Activated T-cell treated with anti-CD3 and anti-CD28 coated beads, Interleukin-2, amount 50 U/mL, for 1 hour (primary cell): ENCODE results near the gene FN3K.
"Not testable (repeated sequence)": the region's sequence is repeated elsewhere in the genome, so short reads cannot be mapped to it uniquely, and the experiment has no call there.

Experiments
- DNase-seq: peaks from one replicate; pipeline ENCODE4 v3.0.0-alpha.2; 2020

Gene FN3K

DNA sequence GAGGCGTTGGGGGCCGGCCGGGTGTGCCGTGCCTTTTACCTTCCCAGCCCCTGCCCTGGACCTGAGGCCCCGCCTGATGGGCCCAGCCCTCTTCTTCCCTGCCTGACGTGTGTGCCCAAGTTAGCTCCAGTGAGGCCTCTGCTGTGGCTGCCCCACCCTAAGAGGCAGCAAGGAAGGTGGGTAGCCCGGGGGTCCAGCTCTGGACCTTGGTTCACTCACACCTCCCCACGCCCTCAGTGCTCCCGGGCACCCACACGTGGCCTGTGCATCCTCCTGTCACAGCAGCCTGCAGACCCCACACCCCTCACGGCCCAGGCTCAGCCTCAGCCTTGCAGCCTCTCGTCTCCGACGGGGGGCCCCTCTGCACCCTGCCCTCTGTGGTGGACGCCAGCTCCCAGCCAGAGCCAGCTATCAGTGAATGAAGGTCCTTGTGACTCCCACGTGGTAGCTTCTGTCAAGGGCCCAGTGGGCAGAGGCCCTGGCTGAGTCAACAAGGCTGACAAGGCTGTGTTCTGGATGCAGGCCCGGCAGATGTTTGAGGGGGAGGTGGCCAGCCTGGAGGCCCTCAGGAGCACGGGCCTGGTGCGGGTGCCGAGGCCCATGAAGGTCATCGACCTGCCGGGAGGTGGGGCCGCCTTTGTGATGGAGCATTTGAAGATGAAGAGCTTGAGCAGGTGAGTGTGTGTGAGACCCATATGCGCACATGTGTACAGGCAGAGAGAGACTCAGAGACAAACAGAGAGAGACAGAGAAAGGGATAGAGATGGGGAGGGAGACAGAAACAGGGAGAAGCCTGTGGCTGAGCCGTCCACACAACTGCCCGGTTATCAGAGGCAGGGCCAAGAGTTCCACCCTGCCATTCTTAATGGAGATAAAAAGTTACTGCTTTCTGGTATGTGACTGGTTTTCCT, 2.8 kb downstream of the FN3K start:
- no peak for DNase-seq

DNA sequence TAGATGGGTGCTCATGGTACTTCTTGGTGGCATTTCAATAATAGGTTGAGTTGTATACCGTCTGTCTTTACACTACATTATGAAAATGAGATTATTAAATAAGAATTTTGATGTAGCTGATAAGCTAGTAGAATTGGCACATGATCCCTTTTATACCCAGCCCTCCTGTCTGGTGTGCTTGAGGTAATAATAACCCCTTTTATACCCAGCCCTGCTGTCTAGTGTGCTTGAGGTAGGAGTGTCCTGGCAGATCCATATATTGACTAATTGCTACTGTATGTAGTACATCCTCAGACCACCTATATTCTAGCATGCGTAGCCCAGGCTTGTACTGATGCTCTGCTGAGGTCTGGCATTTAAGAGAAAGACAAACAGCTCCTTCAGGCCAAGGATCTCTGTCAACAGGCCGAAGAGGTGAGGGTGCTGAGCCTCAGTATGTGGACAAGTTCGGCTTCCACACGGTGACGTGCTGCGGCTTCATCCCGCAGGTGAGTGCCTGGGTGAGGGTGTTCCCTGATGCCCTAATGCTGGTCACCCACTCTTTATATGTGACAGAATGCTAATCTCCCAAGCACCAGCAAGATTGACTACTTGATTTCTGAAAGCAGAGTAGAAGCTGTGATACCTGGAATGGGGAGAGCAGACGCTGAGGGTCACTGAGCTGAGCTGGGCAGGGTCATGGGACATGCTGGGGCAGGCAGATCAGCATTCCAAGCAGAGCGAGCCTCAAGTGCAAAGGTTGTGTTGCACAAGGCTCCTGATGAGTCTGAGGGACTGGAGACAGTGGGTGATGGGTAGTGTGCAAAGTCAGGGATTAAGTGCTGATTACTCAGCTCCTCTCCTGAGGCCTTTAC, 5.7 kb downstream of the FN3K start:
- DNase-seq = no peak

DNA sequence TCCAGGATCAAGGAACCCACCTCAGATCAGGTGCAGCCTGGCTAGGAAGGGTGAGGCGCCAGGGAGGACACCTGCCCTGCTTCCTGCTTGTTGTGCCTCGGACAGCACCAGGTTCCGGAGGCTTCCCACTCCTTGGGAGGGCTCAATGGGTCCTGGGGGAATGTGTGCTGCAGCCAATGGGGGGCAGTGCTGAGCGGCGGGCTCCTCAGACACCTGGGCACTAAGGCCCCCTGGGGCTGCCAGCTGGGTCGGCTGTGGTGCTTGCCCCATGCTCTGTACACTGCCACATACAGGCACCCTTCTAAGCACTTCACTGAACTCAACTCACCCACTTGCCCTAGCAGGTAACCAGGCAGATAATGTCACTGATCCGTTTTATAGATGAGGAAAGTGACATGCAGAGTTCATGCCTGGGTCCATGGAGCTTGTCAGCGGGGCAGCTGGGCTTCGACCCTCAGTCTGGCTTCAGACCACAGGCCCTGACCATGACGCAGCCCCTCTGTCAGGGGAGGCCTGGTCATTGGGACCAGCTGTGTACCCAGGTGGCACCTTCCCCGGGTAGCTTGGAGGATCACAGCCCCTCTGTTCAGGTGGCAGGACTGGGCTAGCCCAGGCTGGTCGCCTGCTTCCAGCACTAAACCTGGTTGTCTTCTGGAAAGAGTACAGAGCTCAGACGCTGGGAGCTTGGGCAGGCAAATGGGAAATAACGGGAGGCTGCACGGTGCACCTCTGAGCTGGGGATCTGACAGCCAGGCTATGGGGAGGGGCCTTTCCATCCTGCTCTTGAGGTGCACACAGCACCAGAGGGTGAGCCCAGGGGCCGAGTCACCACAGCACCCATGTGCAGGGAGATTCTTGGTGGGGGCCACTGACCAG, 8.2 kb downstream of the FN3K start:
- DNase-seq = no peak

DNA sequence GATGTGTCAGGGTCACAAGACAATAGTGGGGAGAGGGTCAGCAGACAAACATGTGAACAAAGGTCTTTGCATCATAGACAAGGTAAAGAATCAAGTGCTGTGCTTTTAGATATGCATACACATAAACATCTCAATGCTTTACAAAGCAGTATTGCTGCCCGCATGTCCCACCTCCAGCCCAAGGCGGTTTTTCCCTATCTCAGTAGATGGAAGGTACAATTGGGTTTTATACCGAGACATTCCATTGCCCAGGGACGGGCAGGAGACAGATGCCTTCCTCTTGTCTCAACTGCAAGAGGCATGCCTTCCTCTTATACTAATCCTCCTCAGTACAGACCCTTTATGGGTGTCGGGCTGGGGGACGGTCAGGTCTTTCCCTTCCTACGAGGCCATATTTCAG, 9.3 kb downstream of the FN3K start:
- not testable (repeated sequence) for DNase-seq

GRCh38 chr17:82745524-82745923, 10.1 kb downstream of the FN3K start:
- no peak for DNase-seq

DNA sequence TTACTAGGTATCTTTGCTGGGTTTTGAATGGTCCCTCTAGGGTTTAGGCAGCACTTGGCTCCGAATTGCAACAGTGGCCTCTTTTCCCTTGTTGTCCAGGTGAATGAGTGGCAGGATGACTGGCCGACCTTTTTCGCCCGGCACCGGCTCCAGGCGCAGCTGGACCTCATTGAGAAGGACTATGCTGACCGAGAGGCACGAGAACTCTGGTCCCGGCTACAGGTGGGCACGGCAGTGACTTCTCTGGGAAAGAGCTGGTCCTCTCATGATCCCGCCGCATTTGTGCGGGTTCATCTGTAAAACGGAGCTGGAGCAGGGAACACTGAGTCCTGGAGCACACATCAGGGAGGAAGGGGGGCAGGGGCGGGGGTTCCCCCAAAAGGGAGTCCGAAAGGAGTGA, 13.3 kb downstream of the FN3K start:
- DNase-seq = no peak

DNA sequence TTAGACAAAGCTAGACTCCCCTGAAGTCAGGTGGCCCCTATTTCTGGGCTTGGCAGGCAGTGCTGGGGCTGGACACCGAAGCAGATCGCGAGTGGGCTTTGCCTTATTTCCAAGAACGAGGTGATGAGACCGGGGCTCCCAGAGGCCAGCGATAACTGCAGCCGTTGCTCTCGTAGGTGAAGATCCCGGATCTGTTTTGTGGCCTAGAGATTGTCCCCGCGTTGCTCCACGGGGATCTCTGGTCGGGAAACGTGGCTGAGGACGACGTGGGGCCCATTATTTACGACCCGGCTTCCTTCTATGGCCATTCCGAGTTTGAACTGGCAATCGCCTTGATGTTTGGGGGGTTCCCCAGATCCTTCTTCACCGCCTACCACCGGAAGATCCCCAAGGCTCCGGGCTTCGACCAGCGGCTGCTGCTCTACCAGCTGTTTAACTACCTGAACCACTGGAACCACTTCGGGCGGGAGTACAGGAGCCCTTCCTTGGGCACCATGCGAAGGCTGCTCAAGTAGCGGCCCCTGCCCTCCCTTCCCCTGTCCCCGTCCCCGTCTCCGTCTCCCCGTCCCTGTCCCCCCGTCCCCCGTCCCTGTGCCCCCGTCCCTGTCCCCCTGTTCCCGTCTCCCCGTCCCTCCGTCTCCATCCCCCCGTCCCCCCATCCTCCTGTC, 15.0 kb downstream of the FN3K start:
- peak; percentile 28 for DNase-seq

DNA sequence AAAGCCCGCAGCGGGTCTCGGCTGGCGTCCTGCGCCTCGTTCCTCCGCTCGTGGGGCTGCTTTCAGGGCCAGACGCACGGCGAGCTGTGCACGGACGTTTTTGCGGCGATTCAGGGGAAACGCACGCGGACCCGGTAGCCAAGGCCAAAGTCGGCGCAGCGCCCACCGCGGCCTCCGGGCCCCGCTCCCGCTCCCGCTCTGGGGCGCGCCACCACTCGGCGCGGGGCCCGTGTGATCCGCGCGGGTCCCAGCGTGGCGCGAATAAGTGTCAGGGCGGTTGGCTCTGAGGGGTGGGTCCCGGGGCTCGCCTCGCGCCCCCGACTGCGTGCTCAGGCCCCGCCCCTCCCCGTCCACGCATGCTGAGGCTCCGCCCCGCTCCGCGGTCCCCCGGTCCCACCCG, 15.8 kb downstream of the FN3K start:
- DNase-seq = no peak

DNA sequence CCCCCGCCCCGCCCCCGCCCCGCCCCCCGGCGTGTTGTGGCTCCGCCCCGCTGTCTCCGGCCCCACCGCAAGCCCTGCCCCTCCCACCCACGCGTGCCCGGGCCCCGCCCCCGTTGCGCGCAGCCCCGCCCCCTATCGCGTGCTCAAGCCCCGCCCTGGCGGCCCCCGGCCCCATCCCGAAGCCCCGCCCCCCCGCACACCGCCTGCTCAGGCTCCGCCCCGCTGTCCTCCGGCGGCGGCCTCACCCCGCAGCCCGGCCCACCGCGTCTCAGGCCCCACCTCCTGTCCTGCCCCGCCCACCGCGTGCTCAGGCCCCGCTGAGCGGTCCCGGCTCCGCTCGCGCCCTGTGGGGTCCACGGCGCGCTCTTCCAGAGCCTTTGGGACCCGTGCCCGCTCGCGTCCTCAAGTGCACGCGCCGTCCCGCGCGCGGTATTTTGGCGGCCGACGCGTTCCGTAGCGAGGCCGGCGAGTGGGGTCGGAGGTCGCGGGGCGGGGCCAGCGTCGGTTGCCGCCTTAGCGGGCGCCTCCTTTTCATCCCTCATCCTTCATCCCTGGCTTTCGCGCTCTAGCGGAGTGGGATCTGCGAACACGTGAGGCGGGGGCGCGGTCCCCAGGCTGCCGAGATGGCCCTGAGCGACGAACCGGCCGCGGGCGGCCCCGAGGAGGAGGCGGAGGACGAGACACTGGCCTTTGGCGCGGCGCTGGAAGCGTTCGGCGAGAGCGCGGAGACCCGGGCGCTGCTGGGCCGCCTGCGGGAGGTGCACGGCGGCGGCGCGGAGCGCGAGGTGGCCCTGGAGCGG, 16.4 kb downstream of the FN3K start, which contains the start of gene TBCD:
Gene TBCD (plus strand): TSS at position 495 of the 800 bp plus-strand sequence. CDS start 129 bp downstream, at position 624.
- peak; percentile 92 for DNase-seq

DNA sequence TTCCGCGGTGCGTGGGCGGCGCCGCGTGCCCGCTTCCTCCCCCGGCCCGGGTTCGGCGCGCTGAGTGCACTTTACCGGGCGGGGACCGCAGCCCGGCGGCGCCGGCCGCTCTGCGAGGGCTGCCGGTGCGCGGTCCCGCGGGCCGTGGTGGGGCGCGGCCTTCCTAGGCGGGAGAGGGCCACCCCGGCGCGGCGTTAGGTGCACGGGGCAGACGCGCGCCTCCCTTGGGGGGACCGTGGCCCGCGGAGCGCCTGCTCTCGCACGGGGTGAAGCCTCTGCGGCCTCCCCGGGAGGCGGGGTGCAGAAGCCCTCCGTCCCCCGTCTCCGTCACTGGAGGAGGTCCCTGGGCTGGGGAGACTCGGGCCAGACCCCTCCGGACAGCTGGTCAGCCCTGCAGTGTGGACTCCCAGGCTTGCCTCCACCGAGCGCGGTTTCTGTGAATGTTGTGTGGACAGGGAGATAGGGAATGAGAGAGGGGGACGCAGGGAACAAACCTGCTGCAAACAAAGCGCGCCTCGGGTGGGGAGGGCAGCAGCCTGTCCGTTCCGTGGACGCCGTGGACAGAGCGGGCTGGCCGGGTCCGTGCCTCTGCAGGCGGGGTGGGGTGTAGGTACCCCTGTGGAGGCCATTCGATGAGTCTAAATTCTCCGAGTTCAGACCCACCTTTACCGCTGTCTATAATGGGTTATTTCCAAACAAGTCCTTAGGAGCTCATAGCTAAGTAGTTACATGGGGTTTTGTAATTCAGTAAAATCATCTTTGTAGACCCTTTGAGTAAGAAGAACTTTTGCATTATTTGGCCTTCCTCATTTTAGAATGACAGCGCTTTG, 17.2 kb downstream of the FN3K start:
- no peak for DNase-seq

GRCh38 chr17:82753201-82753464, 17.7 kb downstream of the FN3K start:
- DNase-seq = no peak

DNA sequence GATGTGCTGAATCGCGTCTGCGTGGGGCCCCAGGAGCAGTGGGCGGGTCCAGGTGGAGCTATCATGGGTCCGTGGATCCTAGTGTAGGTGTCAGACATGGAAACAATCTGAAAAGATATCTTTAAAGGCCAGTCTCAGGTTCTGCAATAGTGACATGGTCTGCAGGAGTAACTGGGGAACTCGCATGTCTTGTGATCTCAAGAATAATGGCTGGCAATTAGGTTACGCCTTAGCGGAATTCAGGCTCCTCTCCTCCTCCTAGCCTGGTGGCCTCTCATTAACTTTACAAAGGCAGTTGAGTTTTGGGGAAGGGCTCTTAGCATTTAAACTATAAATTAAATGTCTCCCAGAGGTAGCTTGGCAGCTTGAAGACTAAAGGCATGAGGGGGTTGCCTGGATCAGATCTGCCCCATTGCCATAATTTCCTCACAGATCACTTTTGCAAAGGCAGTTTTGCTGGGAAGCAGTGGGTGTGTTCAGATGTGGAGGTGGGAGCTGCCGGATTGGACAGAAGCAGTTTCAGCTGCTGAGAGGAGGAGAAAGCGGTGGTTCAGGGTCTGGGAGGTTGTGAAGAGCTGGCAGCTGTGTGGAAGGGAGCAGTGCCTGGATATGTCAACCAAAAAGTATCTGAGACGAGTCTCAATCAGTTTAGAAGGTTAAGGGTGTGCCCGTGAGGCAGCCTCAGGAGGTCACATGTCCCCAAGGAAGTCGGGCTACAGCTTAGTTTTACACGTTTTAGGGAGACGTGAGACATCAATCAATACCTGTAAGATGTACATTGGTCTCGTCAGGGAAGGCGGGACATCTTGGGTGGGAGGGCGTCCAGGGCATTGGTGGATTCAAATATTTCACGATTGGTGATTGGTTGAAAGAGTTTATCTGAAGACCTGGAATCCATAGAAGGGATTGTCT, 19.1 kb downstream of the FN3K start:
- no peak for DNase-seq

DNA sequence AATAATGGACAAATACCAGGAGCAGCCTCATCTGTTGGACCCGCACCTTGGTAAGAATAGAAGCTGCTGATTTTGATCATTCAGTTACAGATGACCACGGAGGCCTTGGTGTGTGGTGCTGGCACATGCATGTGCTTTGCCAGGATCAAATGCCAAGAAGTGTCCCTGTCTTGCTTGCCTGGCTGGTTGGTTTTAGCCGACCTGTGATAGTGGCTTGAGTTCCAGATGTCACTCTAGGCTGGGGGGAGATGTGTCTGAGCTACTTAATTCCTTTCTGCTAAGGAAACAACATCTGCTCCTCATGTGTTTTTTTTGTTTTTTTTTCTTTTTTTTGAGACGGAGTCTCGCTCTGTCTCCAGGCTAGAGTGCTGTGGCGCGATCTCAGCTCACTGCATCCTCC, 20.8 kb downstream of the FN3K start:
- no peak for DNase-seq

GRCh38 chr17:82765371-82765770, 30.0 kb downstream of the FN3K start:
- no peak for DNase-seq

DNA sequence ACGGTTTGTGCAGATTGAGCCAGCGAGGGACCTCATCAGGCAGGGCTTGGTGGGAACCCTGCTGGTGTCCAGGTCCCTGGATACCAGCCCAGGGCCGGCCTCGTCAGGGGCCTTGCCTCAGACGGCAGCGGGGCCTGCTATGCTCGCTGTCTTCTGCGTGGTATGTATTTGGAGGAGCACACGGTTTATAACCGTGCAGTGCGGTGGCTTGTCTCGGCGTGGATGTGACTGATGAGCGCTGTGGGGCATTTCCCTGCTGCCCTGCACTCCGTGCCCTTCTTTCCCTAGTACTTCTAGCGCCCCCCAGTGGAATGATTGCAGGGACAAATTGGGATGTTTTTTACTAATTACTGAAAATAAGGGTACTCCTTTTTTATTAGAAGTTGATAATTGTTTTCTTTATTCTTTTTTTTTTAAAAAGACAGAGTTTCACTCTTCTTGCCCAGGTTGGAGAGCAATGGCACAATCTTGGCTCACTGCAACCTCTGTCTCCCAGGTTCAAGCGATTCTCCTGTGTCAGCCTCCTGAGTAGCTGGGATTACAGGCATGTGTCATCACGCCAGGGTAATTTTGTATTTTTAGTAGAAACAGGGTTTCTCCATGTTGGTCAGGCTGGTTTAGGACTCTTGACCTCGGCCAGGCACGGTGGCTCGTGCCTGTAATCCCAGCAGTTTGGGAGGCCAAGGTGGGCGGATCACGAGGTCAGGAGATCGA, 31.8 kb downstream of the FN3K start:
- no peak for DNase-seq

DNA sequence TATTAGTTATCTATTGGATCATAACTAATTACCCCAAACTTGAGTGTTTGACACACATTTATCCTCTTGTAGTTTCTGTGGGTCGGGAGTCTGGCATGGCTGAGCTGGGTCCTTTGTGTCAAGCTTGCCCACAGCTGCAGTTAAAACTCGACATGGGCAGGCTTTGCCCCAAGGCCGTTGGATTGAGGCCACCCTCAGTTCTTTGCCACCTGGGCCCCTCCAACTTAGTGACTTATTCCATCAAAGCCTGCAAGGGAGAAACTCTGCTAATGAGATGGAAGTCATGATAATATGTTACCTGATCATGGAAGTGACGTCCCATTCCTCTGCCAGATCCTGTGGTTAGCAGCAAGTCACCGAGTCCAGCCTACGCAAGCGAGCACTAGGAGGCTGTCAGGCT, 33.6 kb downstream of the FN3K start:
- no peak for DNase-seq

DNA sequence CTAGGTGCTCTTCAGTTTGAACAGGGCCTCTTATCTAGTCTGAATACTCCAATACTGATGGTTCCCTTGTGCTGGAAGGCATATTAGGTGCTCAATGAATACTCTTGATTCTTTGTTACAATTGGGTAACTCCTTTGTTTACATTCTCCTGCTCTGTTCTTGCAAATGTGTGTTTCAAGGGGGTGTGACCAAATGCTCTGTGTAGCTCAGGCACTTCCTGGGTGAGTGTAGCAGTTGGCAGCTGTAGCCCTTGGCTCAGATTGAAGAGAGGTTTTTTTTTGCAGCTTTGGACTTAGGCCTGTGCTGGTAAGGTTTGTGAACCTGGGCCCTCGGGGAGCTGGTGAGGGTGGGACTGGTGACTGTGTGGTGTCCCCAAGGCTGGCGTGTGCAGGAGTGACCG, 36.6 kb downstream of the FN3K start:
- no peak for DNase-seq

GRCh38 chr17:82774456-82774855, 39.0 kb downstream of the FN3K start:
- not testable (repeated sequence) for DNase-seq
